NCI-H1417 treated with DMSO at 0.1 percent for 48 hours (cell line): Measurements from ENCODE around the gene CDK5RAP3.
"Not testable (repeated sequence)": the region's sequence is repeated elsewhere in the genome, so short reads cannot be mapped to it uniquely, and the experiment has no call there.

Experiments
- DNase-seq: peaks from one replicate; lab custom pipeline; 2025; lab: John Stamatoyannopoulos, UW

The CDK5RAP3 gene

GRCh38 chr17:47970725-47971499 is at the start of gene CDK5RAP3:
CDK5RAP3 (plus strand) TSS chr17:47971113; CDS start chr17:47971147, 34 bp downstream.
- peak; percentile 97 for DNase-seq

GRCh38 chr17:47924785-47925677 is 45.9 kb upstream of the CDK5RAP3 start:
- DNase-seq: no peak

- DNase-seq: no peak
These were observed 45.3 kb upstream of the CDK5RAP3 start for GRCh38 chr17:47925678-47925988.

- DNase-seq: no peak
These were observed 43.0 kb upstream of the CDK5RAP3 start for GRCh38 chr17:47927821-47928400.

- DNase-seq: no peak
These were observed 42.5 kb upstream of the CDK5RAP3 start for GRCh38 chr17:47928415-47928814.

GRCh38 chr17:47929218-47930000 is 41.5 kb upstream of the CDK5RAP3 start:
- no peak for DNase-seq

- no peak for DNase-seq
These were observed 39.1 kb upstream of the CDK5RAP3 start for GRCh38 chr17:47931848-47932247.

GRCh38 chr17:47934856-47935255 is 36.1 kb upstream of the CDK5RAP3 start:
- no peak for DNase-seq

- not testable (repeated sequence) for DNase-seq
These were observed 35.4 kb upstream of the CDK5RAP3 start for GRCh38 chr17:47935468-47935867.

- no peak for DNase-seq
These were observed 35.0 kb upstream of the CDK5RAP3 start for GRCh38 chr17:47935961-47936360.

- DNase-seq: no peak
These were observed 33.0 kb upstream of the CDK5RAP3 start for GRCh38 chr17:47937941-47938340.

- DNase-seq: peak; percentile 86
These were observed 29.4 kb upstream of the CDK5RAP3 start, which contains the start of gene PNPO for GRCh38 chr17:47941246-47942095. PNPO (plus strand) TSS chr17:47941571; CDS start chr17:47941676, 105 bp downstream.

GRCh38 chr17:47942096-47942510 is 28.8 kb upstream of the CDK5RAP3 start:
- no peak for DNase-seq

GRCh38 chr17:47942568-47942967 is 28.3 kb upstream of the CDK5RAP3 start:
- no peak for DNase-seq

GRCh38 chr17:47945080-47945479 is 25.8 kb upstream of the CDK5RAP3 start:
- DNase-seq: no peak

GRCh38 chr17:47945529-47946508 is 25.1 kb upstream of the CDK5RAP3 start:
- DNase-seq: no peak

- DNase-seq: no peak
These were observed 24.4 kb upstream of the CDK5RAP3 start for GRCh38 chr17:47946516-47946915.

- DNase-seq: peak; percentile 10
These were observed 23.9 kb upstream of the CDK5RAP3 start for GRCh38 chr17:47946929-47947397.

- DNase-seq: no peak
These were observed 22.2 kb upstream of the CDK5RAP3 start for GRCh38 chr17:47948706-47949196.
